OCI-LY1 (cell line): Measurements from ENCODE around the gene GPATCH8.
A peak's percentile ranks its signal among the peaks of the same experiment; 100 is the strongest.

Experiments
- H2AFZ ChIP-seq: fragments of 200-600 bp; sonication (generic), shearing (Covaris generic); 2 replicates; pipeline ENCODE4 v1.6.0; 2014; ENCODE audit warnings: antibody characterized with exemption, mild to moderate bottlenecking, low read length
- H3F3A ChIP-seq: fragments of 200-600 bp; sonication (generic), shearing (Covaris generic); 2 replicates; pipeline ENCODE4 v1.6.0; 2014; ENCODE audit warnings: mild to moderate bottlenecking, antibody characterized with exemption, low read length, moderate library complexity; ENCODE audit not compliant: insufficient read depth
- H3K27ac ChIP-seq: fragments of 200-600 bp; sonication (generic); 2 replicates; pipeline ENCODE4 v1.5.1; 2014; ENCODE audit warnings: low read length, mixed run types, mild to moderate bottlenecking, low read depth; ENCODE audit not compliant: poor library complexity, severe bottlenecking
- H3K27me3 ChIP-seq: fragments of 200-600 bp; sonication (generic); 2 replicates; pipeline ENCODE4 v1.6.0; 2014; ENCODE audit warnings: antibody characterized with exemption, mild to moderate bottlenecking, low read length, moderate library complexity; ENCODE audit not compliant: insufficient read depth
- H3K36me3 ChIP-seq: fragments of 200-600 bp; sonication (generic); 2 replicates; pipeline ENCODE4 v1.6.1; 2014; ENCODE audit warnings: mild to moderate bottlenecking, antibody characterized with exemption, low read length, moderate library complexity, mixed read lengths; ENCODE audit not compliant: insufficient read depth
- H3K4me1 ChIP-seq: fragments of 200-600 bp; sonication (generic); 2 replicates; pipeline ENCODE4 v1.5.1; 2014; ENCODE audit warnings: mild to moderate bottlenecking, low read length, moderate library complexity; ENCODE audit not compliant: insufficient read depth, severe bottlenecking
- H3K4me2 ChIP-seq: fragments of 200-600 bp; sonication (generic), shearing (Covaris generic); 2 replicates; pipeline ENCODE4 v1.6.1; 2014; ENCODE audit warnings: low read length
- H3K4me3 ChIP-seq: fragments of 200-600 bp; sonication (generic); 2 replicates; pipeline ENCODE4 v1.5.1; 2014; ENCODE audit warnings: low read length, low read depth, mild to moderate bottlenecking, mixed read lengths; ENCODE audit not compliant: poor library complexity, severe bottlenecking
- H3K79me2 ChIP-seq: fragments of 200-600 bp; shearing (Covaris generic); 2 replicates; pipeline ENCODE4 v1.6.1; 2016; ENCODE audit warnings: mixed run types, low read length, mixed read lengths; ENCODE audit not compliant: insufficient read depth
- H3K9ac ChIP-seq: fragments of 200-600 bp; sonication (generic), shearing (Covaris generic); 2 replicates; pipeline ENCODE4 v1.6.1; 2014; ENCODE audit warnings: mild to moderate bottlenecking, low read length, mixed read lengths
- H3K9me2 ChIP-seq: fragments of 200-600 bp; sonication (generic), shearing (Covaris generic); 2 replicates; pipeline ENCODE4 v1.6.1; 2014; ENCODE audit warnings: low read depth, mild to moderate bottlenecking, low read length, mixed read lengths
- H3K9me3 ChIP-seq: fragments of 200-600 bp; shearing (Covaris generic); 2 replicates; pipeline ENCODE4 v1.6.1; 2014; ENCODE audit warnings: low read length, mixed read lengths
- H4K20me1 ChIP-seq: fragments of 200-600 bp; sonication (generic), shearing (Covaris generic); 2 replicates; pipeline ENCODE4 v1.6.0; 2016; ENCODE audit warnings: mild to moderate bottlenecking, low read length; ENCODE audit not compliant: insufficient read depth
- EZH2 ChIP-seq: fragments of 200-600 bp; sonication (generic), shearing (Covaris generic); IDR thresholded peaks from 2 replicates; pipeline ENCODE4 v1.8.0; 2017; ENCODE audit warnings: borderline replicate concordance, mixed run types, mild to moderate bottlenecking, antibody characterized with exemption, low read length, moderate library complexity, mixed read lengths
- TF ChIP-seq, protein P1 (sequence below): fragments of 200-600 bp; sonication (generic), shearing (Covaris generic); IDR thresholded peaks from 2 replicates; pipeline ENCODE4 v1.5.1; 2017; ENCODE audit warnings: mild to moderate bottlenecking, antibody characterized with exemption, low read length, moderate library complexity, mixed read lengths

GPATCH8 gene

DNA sequence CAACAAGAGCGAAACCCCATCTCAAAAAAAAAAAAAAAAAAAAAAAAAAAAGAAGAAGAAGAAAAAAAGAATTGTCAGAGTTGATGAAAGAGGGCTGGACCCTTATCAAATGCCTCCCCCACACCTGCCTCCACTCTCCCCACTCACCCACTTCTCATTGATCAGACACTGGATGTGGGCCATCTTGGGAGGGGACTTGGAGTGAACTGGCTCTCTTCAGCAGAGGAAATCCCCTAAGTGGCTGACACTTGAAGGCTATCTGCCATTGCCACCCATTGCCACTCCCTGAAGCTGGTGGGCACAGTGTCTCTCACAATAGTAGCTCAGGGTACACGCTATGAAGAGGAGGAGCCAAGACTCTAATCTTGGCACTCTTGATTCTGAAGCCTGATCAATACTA is 115.4 kb downstream of the GPATCH8 start:
- Histone ChIP-seq H3K27ac (no peak overlapping the region), H3K79me2 (no peaks in the 10 kb centered on the region), H3F3A (no peaks in the 10 kb centered on the region), H3K36me3 (no peaks in the 10 kb centered on the region), H3K9ac (no peak overlapping the region), H3K27me3 (no peaks in the 10 kb centered on the region), H3K4me2 (no peak overlapping the region), H3K4me1 (peaks cover 8% of the 10 kb centered on the region), H4K20me1 (no peaks in the 10 kb centered on the region), H2AFZ (no peak overlapping the region), H3K9me3 (no peaks in the 10 kb centered on the region), H3K4me3 (no peak overlapping the region), H3K9me2 (no peaks in the 10 kb centered on the region)
- TF ChIP-seq, protein P1, sequence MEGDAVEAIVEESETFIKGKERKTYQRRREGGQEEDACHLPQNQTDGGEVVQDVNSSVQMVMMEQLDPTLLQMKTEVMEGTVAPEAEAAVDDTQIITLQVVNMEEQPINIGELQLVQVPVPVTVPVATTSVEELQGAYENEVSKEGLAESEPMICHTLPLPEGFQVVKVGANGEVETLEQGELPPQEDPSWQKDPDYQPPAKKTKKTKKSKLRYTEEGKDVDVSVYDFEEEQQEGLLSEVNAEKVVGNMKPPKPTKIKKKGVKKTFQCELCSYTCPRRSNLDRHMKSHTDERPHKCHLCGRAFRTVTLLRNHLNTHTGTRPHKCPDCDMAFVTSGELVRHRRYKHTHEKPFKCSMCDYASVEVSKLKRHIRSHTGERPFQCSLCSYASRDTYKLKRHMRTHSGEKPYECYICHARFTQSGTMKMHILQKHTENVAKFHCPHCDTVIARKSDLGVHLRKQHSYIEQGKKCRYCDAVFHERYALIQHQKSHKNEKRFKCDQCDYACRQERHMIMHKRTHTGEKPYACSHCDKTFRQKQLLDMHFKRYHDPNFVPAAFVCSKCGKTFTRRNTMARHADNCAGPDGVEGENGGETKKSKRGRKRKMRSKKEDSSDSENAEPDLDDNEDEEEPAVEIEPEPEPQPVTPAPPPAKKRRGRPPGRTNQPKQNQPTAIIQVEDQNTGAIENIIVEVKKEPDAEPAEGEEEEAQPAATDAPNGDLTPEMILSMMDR: no peak
- TF ChIP-seq EZH2: no peak

DNA sequence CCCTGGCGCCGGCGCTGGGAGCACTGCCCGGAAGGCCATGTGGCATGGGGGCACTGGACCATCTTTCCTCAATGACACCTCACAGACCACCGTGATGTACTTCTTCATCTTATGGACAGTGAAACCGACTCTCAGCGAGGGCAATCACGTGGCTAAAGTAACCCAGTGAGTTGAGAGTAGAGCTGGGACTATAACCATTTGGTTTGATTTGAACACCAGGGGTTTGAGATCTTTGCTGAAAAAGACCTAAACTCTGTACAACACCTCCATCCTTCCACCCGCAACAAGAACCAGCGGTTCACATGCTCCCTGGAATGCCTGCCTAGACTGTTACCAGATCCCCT is 117.1 kb downstream of the GPATCH8 start:
- no peaks in the 10 kb centered on the region for H3K9me3 ChIP-seq
- no peak overlapping the region for H3K27ac ChIP-seq
- no peaks in the 10 kb centered on the region for H3K79me2 ChIP-seq
- H2AFZ ChIP-seq: no peak overlapping the region
- no peaks in the 10 kb centered on the region for H4K20me1 ChIP-seq
- H3K9me2 ChIP-seq: no peaks in the 10 kb centered on the region
- no peaks in the 10 kb centered on the region for H3K36me3 ChIP-seq
- H3K4me3 ChIP-seq: no peak overlapping the region
- H3K4me1 ChIP-seq: peaks cover 8% of the 10 kb centered on the region
- H3K27me3 ChIP-seq: no peaks in the 10 kb centered on the region
- H3K9ac ChIP-seq: no peak overlapping the region
- no peaks in the 10 kb centered on the region for H3F3A ChIP-seq
- H3K4me2 ChIP-seq: no peak overlapping the region; the same call in 1 of the 2 replicates
- no peak for TF ChIP-seq EZH2
- TF ChIP-seq, protein P1: no peak

DNA sequence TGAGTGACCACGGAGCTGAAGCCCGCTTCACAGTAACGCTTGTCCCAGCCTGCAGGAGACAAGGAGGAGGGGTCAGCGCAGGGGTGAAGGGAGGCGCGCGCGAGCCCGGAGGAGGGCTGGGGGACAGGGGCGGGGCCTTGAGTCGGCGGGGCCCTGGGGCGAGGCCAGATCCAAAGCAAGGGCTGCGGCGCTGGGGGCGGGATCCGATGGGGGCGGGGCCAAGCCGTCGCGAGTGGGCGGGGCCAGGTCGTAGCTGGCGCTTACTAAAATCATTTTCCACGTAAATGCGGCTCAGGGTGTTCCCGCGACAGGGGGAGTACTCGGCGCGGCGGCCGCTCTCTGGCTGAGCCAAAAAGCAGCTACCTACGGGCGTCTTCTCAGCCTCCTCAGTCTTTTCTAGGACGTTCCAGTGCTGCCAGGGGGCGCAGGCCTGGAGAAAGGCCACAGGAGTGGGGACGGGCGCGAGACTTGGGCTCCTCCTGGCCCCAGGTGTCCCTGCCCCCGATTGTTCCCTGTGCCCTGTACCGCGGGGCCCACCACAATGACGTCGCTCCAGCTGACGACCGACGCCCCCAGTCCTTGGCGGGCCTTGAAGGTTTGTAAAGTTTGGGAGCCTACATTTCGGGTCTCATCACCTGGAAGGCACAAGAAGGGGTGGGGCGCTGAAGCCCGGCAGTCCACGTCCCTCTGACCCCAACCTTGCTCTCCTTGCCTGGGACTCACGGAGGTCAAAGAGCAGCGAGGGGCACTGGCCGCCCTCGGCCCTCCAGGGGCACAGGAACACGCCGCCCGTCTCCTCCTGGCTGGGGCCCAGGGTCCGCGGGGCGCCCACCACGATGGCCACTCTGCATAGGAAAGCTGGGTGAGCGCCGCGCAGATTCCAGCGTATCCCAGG is 117.7 kb downstream of the GPATCH8 start:
- TF ChIP-seq, protein P1: peak; percentile 21; the same call in 1 of the 2 replicates
- TF ChIP-seq EZH2: no peak
- Histone ChIP-seq H3K27ac (no peak overlapping the region), H3K27me3 (no peaks in the 10 kb centered on the region)

More for the DNA sequence above, 117.7 kb downstream of the GPATCH8 start:
- Histone ChIP-seq H3K4me1 (peaks cover 8% of the 10 kb centered on the region), H3K4me3 (peak overlapping the region; percentile 53), H3K79me2 (no peaks in the 10 kb centered on the region), H3K36me3 (no peaks in the 10 kb centered on the region), H3K9me3 (no peaks in the 10 kb centered on the region), H3F3A (no peaks in the 10 kb centered on the region), H4K20me1 (no peaks in the 10 kb centered on the region), H3K9ac (peak overlapping the region; percentile 29; the same call in 1 of the 2 replicates), H3K4me2 (peak overlapping the region; percentile 67), H3K9me2 (no peaks in the 10 kb centered on the region), H2AFZ (no peak overlapping the region)
